GM21423 (cell line): Measurements from ENCODE around the gene RCAN3.
"Not testable (repeated sequence)": the region's sequence is repeated elsewhere in the genome, so short reads cannot be mapped to it uniquely, and the experiment has no call there.

Experiments
- ATAC-seq: cut with Tn5 transposase; IDR thresholded peaks from one replicate; pipeline ENCODE4 v1.9.1; 2021; ENCODE audit warnings: mild to moderate bottlenecking, moderate library complexity; ENCODE audit not compliant: unreplicated experiment

RCAN3 gene

GRCh38 chr1:24548070-24548469 lies 45.4 kb downstream of the RCAN3 start:
- no peak for ATAC-seq

DNA sequence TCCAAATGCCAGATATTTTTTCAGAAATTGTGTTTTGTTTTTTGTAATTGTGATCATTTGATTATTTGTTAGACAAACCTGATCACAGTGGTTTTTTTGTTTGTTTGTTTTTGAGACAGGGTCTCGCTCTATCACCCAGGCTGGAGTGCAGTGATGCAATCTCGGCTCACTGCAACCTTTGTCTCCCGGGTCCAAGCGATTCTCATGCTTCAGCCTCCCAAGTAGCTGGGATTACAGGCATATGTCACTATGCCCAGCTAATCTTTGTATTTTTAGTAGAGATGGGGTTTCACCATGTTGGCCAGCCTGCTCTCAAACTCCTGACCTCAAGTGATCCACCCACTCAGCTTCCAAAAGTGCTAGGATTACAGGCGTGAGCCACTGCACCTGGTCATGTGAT lies 46.6 kb downstream of the RCAN3 start:
- ATAC-seq, result not testable (repeated sequence)

DNA sequence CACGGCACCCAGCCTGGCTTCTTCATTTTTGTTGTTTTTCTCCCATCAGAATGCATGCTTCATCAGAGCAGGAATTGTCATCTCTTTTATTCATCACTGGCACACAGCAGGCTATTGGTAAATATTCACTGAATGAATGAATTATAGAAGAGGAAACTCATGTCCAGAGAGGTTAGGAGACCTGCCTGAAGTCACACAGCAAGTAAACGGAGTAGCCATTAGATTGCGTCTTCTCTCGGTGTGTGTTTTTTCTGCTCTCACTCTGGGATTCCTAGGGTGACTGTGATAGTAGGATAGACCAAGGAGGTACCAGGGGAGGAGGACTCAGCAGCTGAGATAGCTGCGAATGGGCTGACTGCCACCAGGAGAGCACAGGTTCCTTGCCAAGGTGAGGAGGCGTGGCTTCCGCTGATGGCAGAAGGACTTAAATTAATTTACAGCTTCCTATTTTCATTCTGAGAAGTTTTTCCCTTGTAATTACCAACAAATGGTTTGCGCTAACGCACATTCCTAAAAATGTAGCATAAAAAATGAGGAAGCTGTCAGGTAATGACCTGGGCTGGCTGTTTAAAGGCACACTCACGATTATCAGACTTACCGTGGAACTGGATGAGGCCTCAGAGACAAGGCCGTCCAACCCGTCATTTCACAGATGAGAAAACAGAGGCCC lies 48.8 kb downstream of the RCAN3 start:
- no peak for ATAC-seq

GRCh38 chr1:24551960-24552571 lies 49.4 kb downstream of the RCAN3 start:
- ATAC-seq, result no peak

DNA sequence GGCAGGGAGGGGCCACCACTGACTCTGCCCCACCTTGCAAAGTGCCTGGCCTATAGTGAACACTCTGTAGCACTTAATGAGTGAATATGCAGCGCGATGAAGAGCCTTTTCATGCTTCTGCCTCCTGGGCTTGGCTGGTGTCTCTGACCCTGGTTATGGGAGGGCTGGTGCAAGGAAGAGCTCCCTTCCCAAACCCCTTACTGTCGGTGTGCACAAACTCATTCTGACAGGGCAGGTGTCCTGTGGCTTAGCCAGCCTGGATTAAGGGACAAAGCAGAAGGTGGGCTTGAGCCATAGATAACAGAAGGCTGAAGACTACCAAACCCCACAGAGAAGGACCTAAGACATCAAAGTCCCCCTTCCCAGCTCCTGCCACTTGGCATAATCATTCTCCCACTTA lies 51.3 kb downstream of the RCAN3 start:
- no peak for ATAC-seq

- ATAC-seq, result no peak
Measured at GRCh38 chr1:24554714-24555113, 52.1 kb downstream of the RCAN3 start.

DNA sequence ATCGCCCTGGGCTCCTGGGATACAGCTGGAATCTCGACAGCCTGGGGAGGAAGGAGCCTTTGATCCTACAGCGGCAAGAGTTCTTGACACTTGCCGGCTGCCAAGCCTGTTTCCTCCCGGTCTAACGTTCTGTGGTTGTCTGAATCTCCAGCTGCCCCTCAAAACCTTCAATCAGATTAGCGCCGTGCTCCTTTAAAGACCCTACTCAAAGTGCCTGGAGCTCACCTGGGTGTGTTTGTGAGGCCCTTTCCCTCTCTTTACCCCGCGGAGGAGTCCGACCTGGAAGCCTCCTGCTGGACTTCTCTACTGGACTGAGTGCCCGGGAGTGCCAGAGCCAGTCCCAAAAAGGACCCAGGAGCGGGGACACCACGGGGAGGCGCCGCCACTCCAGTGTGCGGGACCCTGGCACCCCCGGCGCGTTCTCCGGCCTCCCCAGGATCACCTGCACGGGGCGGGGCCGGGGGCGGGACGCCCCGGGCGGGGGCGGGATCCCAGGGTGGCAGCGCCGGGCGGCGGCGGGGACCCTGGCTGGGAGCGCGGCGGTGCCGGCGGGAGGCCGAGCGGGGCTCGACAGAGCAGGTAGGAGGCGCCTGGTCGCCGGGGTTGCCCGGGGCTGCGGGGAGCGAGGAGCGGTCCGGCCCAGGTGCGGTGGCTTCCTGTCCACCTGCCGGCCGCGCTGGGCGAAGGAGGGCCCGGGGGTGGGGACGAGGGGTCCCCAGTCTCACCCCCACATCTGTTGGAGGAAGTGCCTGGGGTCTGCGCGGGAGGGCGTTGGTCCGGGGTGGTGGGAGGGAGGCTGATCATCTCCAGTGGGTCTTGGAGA lies 53.2 kb downstream of the RCAN3 start, which contains the start of gene NCMAP:
TSS of gene NCMAP (plus strand) at position 497 of the 823 bp plus-strand sequence. CDS start 39,344 bp downstream, outside the sequence.
- ATAC-seq, result no peak

- no peak for ATAC-seq
Measured at GRCh38 chr1:24556414-24556795, 53.8 kb downstream of the RCAN3 start.

DNA sequence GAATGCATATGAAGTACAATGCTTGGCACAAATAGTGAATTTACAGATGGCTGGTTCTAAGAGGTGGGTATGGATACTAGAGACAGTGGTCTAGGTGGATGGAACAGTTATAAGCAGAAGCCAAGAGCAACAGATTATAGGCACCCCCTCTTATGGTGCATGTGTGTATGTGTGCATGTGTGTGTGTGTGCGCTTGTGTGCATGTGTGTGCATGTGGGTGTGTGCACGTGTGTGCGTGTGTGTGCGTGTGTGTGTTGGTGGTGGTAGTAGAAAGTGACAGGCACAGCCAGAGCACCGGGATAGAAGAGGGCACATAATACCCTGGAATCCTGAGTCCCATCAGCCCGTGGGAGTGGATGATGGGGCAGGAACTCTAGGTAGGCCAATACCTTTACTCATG lies 54.6 kb downstream of the RCAN3 start:
- ATAC-seq, result no peak

GRCh38 chr1:24557711-24558131 lies 55.1 kb downstream of the RCAN3 start:
- no peak for ATAC-seq

DNA sequence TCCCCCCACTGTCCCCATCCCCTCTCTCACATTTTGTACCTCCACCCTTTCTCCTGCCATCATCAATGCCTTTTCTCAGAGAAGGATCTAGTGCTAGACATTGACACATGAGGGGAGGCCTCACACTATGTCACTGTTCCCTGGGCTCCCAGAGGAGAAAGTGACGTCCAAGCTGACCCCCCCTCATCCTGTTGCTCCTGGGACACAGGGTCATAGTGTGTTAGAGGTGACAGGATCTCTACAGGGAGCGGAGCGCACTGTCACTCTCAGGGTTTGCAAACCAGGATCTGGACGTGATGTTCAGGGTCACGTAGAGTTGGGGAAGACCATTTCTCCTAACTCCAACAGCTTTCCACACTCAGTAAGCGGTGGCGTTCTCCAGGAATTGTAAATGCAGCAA lies 55.8 kb downstream of the RCAN3 start:
- ATAC-seq, result no peak

- no peak for ATAC-seq
Measured at GRCh38 chr1:24558902-24559791, 56.5 kb downstream of the RCAN3 start.

DNA sequence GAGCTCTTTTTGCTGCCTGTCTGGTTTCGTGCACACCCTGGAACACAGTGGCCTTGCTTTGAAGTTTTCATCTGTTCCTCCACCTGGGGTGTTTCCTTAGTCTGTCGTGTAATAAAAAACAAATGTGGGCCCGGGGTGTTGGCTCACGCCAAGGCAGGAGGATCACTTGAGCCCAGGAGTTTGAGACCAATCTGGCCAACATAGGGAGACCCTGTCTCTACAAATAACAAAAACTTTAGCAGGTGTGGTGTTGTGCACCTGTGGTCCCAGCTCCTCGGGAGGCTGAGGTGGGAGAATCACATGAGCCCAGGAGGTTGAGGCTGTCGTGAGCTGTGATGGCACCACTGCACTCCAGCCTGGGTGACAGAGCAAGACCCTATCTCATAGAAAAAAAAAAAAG lies 57.7 kb downstream of the RCAN3 start:
- ATAC-seq, result no peak

GRCh38 chr1:24562625-24563024 lies 60.0 kb downstream of the RCAN3 start:
- no peak for ATAC-seq

GRCh38 chr1:24564695-24565094 lies 62.1 kb downstream of the RCAN3 start:
- no peak for ATAC-seq

DNA sequence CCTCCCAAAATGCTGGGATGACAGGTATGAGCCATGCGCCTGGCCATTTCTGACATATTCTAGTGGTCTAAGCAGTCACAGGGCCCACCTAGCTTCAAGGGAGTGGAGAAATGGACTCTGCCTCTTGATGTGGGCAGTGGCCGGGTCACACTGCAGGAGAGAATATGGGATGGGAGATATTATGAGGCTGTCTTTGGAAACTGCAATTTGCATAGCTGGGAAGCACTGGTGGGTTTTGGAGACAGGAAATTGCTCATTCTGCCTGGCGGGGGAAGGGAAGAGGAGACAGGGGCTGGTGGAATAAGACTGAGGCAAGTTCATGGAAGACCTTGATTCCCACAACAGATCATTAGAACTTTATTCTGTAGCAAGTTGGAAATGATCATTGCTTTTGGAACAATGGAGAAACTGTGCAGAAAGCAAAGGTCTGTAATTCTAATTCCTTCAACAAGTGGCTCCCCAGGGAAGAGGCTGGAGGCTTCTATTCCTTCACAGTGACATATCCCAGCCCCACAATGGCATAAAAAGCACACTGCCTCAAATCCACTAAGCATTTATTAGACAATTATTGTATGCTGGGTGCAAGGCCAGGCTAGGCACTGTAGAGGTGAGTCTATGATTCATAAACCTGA lies 63.7 kb downstream of the RCAN3 start:
- no peak for ATAC-seq

- no peak for ATAC-seq
Measured at GRCh38 chr1:24567792-24568388, 65.3 kb downstream of the RCAN3 start.

GRCh38 chr1:24568475-24568874 lies 65.8 kb downstream of the RCAN3 start:
- no peak for ATAC-seq

DNA sequence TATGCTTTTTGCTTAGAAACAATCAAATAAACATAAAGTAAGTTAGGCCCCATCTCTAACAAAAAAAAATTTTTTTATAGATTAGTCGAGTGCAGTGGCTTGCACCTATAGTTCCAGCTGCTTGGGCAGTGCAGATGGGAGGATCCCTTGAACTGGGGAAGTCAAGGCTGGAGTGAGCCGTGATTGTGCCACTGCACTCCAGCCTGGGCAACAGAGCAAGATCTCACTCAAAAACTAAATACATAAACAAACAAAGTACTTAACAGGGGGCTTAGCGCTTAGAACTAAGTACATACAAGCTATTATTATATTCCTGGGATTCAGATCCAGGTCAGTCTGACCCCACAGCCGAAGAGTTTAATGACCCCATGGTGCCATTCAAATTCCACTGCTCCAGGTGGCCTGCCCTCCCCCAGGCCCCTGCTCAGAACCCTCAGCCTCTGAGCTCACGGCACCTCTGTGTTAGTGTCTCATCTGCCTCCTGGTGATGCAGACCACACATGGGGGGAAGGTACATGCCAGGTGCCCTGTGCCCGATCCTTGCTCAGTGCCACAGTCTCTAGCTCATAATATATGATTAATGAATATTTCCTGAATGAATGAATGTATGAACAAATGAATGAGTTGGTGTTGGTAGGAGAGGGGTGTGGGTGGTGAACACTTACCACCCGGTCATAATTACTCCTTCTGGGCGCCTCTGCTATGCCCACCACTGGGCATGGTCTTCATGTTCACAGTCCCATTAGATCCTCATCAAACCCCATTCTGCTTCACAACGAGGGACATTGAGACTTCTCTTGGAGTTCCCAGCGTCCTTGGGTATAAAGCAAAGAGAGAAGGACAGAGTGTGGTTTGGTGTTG lies 67.9 kb downstream of the RCAN3 start:
- no peak for ATAC-seq
